ENCODE results near the gene DPEP1.

GRCh38 chr16:89571636-89572035 lies 41.8 kb upstream of the DPEP1 start:
- TF ChIP-seq POLR2A (IDR thresholded peaks at IDR 0.05) (no peak), CTCF (IDR thresholded peaks at IDR 0.05) (no peak)
